Ishikawa (cell line): ENCODE data around the gene CUBN.

Experiments
- CEBPB ChIP-seq: IDR thresholded peaks from 2 replicates; pipeline ENCODE4 v1.6.1; 2012
- CREB1 ChIP-seq: IDR thresholded peaks from 2 replicates; pipeline ENCODE4 v1.6.1; 2012; ENCODE audit warnings: low read depth
- EGR1 ChIP-seq: IDR thresholded peaks from 2 replicates; pipeline ENCODE4 v1.6.1; 2012
- EP300 ChIP-seq: IDR thresholded peaks from 2 replicates; pipeline ENCODE4 v1.6.1; 2012; ENCODE audit warnings: borderline replicate concordance
- FOXM1 ChIP-seq: IDR thresholded peaks from 2 replicates; pipeline ENCODE4 v1.6.1; 2012; ENCODE audit warnings: low read depth, borderline replicate concordance
- NFIC ChIP-seq: IDR thresholded peaks from 2 replicates; pipeline ENCODE4 v1.6.1; 2012
- RAD21 ChIP-seq: IDR thresholded peaks from 2 replicates; pipeline ENCODE4 v1.6.1; 2012; ENCODE audit warnings: low read depth
- TAF1 ChIP-seq: IDR thresholded peaks from 2 replicates; pipeline ENCODE4 v1.6.1; 2012; ENCODE audit warnings: low read depth, mild to moderate bottlenecking
- TCF12 ChIP-seq: IDR thresholded peaks from 2 replicates; pipeline ENCODE4 v1.6.1; 2012; ENCODE audit warnings: low read depth
- TEAD4 ChIP-seq: IDR thresholded peaks from 2 replicates; pipeline ENCODE4 v1.6.1; 2012
- YY1 ChIP-seq: IDR thresholded peaks from 2 replicates; pipeline ENCODE4 v1.6.1; 2012; ENCODE audit warnings: low read depth
- ZBTB7A ChIP-seq: IDR thresholded peaks from 2 replicates; pipeline ENCODE4 v1.6.1; 2012; ENCODE audit warnings: low read depth
- TF ChIP-seq, protein P1 (sequence below): IDR thresholded peaks from 2 replicates; pipeline ENCODE4 v1.6.1; 2012; ENCODE audit warnings: low read depth, mild to moderate bottlenecking
- TF ChIP-seq, protein P2 (sequence below): IDR thresholded peaks from 2 replicates; pipeline ENCODE4 v1.6.1; 2012
- TF ChIP-seq, protein P3 (sequence below): IDR thresholded peaks from 2 replicates; pipeline ENCODE4 v1.6.1; 2012

Gene CUBN

DNA sequence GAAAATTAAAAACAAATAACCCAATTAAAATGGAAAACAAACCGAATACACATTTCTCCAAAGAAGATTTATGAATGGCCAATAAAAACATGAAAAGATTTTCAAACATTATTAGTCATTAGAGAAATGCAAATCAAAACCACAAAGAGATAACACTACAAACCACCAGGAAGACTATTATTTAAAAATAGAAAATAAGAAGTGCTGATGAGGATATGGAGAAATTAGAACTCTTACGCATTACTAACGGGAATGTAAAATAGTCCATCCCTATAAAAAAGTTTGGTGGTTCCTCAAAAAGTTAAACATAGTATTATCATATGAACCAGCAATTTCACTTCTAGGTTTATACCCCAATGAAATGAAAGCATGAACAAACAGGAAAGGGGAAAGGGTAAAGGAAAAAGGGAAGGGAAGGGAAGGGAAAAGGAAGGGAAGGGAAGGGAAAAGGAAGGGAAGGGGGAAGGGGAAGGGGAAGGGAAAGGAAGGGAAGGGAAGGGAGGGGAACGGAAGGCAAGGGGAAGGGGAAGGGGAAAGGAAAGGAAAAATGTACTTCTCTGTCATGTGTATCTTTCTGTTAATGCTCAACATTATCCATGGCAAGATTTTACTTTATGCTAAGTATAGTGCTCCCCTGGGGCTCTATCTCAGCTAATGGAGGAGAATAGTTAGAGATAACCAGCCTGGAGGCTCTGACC lies 187.1 kb downstream of the CUBN start:
- TF ChIP-seq, protein P1, sequence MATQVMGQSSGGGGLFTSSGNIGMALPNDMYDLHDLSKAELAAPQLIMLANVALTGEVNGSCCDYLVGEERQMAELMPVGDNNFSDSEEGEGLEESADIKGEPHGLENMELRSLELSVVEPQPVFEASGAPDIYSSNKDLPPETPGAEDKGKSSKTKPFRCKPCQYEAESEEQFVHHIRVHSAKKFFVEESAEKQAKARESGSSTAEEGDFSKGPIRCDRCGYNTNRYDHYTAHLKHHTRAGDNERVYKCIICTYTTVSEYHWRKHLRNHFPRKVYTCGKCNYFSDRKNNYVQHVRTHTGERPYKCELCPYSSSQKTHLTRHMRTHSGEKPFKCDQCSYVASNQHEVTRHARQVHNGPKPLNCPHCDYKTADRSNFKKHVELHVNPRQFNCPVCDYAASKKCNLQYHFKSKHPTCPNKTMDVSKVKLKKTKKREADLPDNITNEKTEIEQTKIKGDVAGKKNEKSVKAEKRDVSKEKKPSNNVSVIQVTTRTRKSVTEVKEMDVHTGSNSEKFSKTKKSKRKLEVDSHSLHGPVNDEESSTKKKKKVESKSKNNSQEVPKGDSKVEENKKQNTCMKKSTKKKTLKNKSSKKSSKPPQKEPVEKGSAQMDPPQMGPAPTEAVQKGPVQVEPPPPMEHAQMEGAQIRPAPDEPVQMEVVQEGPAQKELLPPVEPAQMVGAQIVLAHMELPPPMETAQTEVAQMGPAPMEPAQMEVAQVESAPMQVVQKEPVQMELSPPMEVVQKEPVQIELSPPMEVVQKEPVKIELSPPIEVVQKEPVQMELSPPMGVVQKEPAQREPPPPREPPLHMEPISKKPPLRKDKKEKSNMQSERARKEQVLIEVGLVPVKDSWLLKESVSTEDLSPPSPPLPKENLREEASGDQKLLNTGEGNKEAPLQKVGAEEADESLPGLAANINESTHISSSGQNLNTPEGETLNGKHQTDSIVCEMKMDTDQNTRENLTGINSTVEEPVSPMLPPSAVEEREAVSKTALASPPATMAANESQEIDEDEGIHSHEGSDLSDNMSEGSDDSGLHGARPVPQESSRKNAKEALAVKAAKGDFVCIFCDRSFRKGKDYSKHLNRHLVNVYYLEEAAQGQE = no peak
- TF ChIP-seq EGR1 = no peak
- TF ChIP-seq, protein P2, sequence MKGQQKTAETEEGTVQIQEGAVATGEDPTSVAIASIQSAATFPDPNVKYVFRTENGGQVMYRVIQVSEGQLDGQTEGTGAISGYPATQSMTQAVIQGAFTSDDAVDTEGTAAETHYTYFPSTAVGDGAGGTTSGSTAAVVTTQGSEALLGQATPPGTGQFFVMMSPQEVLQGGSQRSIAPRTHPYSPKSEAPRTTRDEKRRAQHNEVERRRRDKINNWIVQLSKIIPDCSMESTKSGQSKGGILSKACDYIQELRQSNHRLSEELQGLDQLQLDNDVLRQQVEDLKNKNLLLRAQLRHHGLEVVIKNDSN = no peak
- no peak for TF ChIP-seq FOXM1
- no peak for TF ChIP-seq NFIC
- no peak for TF ChIP-seq YY1
- TF ChIP-seq CREB1 = no peak
- TF ChIP-seq RAD21 = no peak
- TF ChIP-seq, protein P3, sequence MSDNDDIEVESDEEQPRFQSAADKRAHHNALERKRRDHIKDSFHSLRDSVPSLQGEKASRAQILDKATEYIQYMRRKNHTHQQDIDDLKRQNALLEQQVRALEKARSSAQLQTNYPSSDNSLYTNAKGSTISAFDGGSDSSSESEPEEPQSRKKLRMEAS = no peak
- no peak for TF ChIP-seq CEBPB
- TF ChIP-seq TAF1 = no peak
- TF ChIP-seq EP300 = no peak
- TF ChIP-seq TEAD4 = no peak
- TF ChIP-seq ZBTB7A = no peak
- no peak for TF ChIP-seq TCF12

DNA sequence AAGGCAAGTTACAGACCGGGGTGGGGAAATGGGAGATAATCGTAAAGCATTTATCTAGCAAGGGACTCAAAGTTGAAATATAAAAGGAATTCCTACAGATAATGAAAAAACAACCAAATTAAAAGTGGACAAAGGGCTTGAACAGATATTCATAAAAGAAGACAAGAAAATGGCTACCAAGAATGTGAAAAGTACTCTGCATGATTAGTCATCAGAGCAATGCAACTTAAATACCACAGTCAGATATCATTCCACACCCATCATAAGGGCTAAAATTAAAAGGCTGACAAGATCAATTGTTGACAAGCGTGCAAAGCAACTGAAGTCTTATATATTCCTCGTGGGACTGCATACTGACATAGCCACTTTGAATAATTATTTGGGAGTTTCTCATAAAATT lies 187.7 kb downstream of the CUBN start:
- TF ChIP-seq YY1 (no peak), CEBPB (no peak), EP300 (no peak), TCF12 (no peak), RAD21 (no peak), TAF1 (no peak), CREB1 (no peak), ZBTB7A (no peak), TEAD4 (no peak), EGR1 (no peak), FOXM1 (no peak), NFIC (no peak)
- TF ChIP-seq, protein P2 = no peak
- TF ChIP-seq, protein P1 = no peak
- TF ChIP-seq, protein P3 = no peak

DNA sequence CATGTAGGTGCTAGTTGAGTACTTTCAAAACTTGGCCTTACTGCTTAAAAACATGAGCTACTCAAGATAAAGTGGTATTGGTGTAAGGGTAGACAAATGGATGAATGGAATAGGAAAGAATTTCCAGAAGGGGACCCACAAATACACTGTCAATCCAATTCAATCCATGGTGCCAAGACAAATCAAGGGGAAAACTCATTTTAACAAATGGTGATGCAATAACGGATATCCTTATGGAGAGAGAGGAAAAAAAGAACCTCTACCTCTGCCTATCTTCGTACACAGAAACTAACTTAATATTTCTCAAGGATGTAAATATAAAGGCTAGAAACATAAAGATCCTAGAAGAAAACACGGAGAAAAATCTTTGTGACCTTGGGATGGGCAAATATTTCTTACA lies 188.5 kb downstream of the CUBN start:
- TF ChIP-seq, protein P1 = no peak
- no peak for TF ChIP-seq FOXM1
- TF ChIP-seq YY1 = no peak
- no peak for TF ChIP-seq EGR1

DNA sequence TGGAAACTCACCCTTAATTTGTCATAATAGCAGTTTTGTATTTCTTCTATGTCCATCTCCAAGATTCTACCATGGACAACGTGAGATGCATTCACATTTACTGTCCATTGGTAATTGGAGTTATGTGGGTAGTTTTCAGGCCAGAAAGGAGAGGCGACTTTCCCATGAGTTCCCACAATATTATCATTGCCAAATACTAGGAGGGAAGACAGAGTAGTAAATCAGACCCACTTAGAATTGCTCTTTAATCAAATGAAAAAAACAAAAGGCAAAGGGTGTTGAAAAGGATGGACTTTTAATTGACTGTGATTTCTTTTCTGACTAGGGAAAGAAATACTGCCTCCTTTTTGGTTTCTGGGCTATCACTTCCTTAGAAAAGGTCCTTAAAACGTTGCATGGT lies 190.7 kb downstream of the CUBN start:
- TF ChIP-seq CREB1 (no peak), ZBTB7A (no peak), TAF1 (no peak), FOXM1 (no peak)

DNA sequence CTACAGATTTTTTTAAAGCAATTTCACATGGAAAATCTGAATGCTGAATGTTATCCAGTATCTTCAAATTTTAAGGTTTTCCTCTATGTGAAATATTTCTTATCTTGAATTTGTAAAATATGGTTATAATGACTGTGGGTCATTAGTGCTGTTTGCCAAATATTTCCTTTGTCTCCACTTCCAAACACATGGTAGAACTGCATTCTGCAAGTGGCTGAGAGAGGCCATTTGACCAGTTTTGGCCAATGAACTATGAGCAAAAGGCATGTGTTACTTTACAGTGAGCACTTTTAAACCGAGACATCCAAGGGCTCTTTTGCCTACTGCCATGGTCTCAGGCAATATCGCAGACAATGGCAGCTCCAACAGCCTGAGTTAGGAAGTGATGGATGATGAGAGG lies 195.2 kb downstream of the CUBN start:
- TF ChIP-seq NFIC (no peak), TCF12 (no peak), ZBTB7A (no peak), EGR1 (no peak), FOXM1 (no peak), YY1 (no peak), TEAD4 (no peak)
